Prostate gland (tissue), 1 donor: Measurements from ENCODE around the gene KDM4B.

Experiments used
- POLR2A ChIP-seq: fragments of 450-650 bp; IDR thresholded peaks from one replicate; pipeline ENCODE4 v1.6.1; 2016; ENCODE audit warnings: antibody characterized with exemption, mild to moderate bottlenecking
- POLR2AphosphoS5 ChIP-seq: sonication (generic); formaldehyde crosslinking; IDR thresholded peaks from one replicate; pipeline ENCODE4 v1.6.1; 2017; ENCODE audit warnings: antibody characterized with exemption

DNA sequence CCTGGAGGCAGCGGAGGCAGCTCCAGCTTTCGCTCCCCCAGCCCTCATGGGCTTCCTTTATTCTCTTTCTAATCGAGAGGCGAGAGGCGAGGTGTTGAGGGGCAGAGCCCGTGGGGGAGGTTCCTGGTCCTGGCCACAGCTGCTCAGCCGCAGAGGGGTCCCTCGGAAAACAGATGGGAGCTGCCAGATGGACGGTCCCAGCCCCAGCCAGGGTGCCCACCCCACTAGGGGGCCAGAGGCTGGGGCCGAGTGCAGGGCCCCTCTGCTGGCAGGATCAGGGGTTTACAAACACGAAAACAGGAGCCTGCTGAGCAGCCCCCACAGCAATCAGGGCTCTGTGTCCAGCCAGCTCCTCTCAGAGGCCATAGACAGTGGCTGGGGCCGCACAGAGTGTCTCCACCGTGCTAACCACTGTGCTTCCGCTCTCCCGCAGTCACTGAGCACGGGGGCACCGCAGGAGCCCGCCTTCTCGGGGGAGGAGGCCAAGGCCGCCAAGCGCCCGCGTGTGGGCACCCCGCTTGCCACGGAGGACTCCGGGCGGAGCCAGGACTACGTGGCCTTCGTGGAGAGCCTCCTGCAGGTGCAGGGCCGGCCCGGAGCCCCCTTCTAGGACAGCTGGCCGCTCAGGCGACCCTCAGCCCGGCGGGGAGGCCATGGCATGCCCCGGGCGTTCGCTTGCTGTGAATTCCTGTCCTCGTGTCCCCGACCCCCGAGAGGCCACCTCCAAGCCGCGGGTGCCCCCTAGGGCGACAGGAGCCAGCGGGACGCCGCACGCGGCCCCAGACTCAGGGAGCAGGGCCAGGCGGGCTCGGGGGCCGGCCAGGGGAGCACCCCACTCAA is 182.2 kb downstream of the KDM4B start:
- TF ChIP-seq POLR2AphosphoS5 = no peak
- no peak for TF ChIP-seq POLR2A
